ENCODE measurements around the gene EDEM1.
"Not testable (repeated sequence)": the region's sequence is repeated elsewhere in the genome, so short reads cannot be mapped to it uniquely, and the experiment has no call there.

Gene EDEM1

DNA sequence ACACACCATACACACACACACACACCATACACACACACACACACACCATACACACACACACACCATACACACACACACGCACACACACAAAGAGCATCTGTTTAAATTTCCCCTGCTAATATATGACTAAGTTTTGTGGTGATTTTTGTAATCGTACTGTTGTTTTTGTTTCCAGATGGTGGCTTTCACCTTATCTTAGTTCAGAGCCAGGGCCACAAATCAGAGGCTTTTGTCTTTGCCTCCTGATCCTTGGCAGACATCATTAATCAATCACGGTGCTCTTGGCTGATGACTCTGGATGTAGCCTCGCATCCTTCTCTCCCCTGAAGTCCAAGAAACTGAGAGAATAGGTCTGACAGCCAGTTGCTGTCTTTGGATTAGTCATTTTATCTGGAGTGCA, 52.1 kb downstream of the EDEM1 start:
- TF ChIP-seq, protein P1, sequence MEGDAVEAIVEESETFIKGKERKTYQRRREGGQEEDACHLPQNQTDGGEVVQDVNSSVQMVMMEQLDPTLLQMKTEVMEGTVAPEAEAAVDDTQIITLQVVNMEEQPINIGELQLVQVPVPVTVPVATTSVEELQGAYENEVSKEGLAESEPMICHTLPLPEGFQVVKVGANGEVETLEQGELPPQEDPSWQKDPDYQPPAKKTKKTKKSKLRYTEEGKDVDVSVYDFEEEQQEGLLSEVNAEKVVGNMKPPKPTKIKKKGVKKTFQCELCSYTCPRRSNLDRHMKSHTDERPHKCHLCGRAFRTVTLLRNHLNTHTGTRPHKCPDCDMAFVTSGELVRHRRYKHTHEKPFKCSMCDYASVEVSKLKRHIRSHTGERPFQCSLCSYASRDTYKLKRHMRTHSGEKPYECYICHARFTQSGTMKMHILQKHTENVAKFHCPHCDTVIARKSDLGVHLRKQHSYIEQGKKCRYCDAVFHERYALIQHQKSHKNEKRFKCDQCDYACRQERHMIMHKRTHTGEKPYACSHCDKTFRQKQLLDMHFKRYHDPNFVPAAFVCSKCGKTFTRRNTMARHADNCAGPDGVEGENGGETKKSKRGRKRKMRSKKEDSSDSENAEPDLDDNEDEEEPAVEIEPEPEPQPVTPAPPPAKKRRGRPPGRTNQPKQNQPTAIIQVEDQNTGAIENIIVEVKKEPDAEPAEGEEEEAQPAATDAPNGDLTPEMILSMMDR (IDR thresholded peaks at IDR 0.05; ENCODE audit: control insufficient read depth, extremely low read depth, insufficient read depth) = no peak
- H3K4me3 ChIP-seq (ENCODE audit: low read depth, low read length) = no peak overlapping the region
- DNase-seq (ENCODE audit: low read depth) = no peak

DNA sequence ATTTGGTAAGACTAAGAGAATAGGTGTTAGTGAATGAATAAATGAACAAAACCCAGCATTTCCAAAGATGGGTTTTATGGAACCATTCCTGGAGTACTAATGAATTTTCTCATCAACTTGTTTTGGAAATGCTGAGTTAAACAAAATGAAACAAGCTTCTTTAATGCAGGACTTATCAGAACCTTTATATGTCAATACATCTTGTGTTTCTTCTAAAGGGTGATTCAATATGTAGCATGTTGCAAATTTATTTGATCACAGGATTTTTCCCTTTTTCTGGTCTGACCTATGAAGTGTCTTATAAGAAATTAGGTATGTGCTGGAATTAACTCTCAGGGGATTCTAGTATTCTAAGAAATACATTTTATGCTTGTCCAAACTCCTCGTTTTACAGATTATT, 53.2 kb downstream of the EDEM1 start:
- TF ChIP-seq, protein P1 (IDR thresholded peaks at IDR 0.05; ENCODE audit: control insufficient read depth, extremely low read depth, insufficient read depth) = no peak
- H3K4me3 ChIP-seq (ENCODE audit: low read depth, low read length) = no peak overlapping the region
- DNase-seq (ENCODE audit: low read depth) = no peak

DNA sequence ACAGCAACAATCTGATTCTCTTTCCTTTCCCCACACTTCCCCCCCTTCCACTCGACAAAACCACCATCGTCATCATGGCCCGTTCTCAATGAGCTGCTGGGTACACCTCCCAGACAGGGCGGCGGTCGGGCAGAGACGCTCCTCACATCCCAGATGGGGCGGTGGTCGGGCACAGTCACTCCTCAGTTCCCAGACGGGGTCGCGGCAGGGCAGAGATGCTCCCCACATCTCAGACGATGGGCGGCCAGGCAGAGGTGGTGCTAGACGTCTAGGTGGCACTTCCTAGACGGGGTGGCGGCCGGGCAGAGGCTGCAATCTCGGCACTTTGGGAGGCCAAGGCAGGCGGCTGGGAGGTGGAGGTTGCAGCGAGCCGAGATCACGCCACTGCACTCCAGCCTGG, 55.3 kb downstream of the EDEM1 start:
- DNase-seq (ENCODE audit: low read depth); H3K4me3 ChIP-seq (ENCODE audit: low read depth, low read length): not testable (repeated sequence)

DNA sequence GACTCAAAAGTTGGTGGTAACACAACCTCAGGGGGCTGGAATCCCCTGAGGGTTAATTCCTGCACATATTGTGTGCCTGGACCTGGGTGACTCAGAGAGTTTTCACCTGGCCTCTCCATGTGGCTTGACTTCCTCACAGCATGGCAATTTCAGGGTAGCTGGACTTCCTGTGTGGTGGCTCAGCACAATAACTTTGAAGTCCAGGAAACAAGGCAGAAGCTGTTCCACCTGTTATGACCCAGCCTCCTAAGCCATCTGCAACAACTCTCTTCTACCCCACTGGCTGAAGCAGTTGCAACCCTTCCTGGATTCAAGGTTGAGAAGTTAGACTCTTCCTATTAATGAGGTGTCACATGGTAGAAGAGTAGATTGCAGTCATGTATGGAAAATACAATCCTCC, 58.4 kb downstream of the EDEM1 start:
- TF ChIP-seq, protein P1 (IDR thresholded peaks at IDR 0.05; ENCODE audit: control insufficient read depth, extremely low read depth, insufficient read depth) = no peak
- no peak overlapping the region for H3K4me3 ChIP-seq (ENCODE audit: low read depth, low read length)
- no peak for DNase-seq (ENCODE audit: low read depth)

DNA sequence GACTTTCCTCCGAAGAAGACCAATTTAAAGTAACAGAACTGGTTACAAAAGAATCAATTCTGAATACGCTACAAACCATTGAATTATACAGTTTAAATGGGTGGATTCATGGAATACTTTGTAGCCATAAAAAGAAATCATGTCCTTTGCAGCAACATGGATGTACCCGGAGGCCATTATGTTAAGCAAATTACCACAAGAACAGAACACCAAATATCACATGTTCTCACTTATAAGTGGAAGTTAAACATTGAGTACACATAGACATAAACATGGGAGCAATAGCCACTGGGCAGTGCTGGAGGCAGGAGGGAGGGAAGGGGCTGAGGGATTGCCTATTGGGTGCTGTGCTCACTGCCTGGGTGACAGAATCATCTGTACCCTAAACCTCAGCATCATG, 61.3 kb downstream of the EDEM1 start:
- H3K4me3 ChIP-seq (ENCODE audit: low read depth, low read length) = no peak overlapping the region
- no peak for DNase-seq (ENCODE audit: low read depth)
- TF ChIP-seq, protein P1 (IDR thresholded peaks at IDR 0.05; ENCODE audit: control insufficient read depth, extremely low read depth, insufficient read depth) = no peak

DNA sequence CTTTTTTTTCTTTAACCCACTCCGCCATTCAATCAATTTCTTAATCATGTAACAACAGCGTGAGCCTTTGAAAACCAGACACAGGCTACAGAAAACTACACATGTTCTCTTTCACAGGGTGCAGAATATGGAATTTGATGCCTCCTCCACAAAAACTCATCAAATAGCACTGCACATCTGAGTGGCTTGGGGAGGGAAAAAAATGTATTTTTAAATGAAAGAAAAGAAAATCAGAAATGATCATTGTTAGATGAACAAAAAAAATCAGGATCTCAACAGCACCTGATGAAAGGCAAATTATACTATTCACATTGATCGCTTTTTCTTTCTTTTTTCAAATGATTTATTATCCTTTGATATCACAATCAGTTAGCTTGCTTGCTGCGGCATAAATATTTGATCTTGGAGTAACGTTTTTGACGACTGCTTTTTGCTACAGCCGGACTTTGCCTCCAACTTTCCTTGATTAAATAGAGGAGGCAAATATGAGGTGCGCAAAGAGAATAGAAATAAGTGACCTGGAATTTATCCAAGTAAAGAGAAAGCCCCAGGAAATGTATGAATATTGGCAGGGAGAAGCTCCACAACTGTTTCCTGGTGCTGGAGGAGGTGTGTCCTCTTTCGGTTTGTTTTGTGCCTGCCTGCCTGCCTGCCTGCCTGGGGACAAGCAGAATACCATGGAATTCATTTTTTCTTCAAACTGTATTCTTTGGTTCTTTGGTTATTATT, 63.1 kb downstream of the EDEM1 start:
- TF ChIP-seq, protein P1 (IDR thresholded peaks at IDR 0.05; ENCODE audit: control insufficient read depth, extremely low read depth, insufficient read depth) = no peak
- DNase-seq (ENCODE audit: low read depth) = no peak
- H3K4me3 ChIP-seq (ENCODE audit: low read depth, low read length) = peak overlapping the region; percentile 32

DNA sequence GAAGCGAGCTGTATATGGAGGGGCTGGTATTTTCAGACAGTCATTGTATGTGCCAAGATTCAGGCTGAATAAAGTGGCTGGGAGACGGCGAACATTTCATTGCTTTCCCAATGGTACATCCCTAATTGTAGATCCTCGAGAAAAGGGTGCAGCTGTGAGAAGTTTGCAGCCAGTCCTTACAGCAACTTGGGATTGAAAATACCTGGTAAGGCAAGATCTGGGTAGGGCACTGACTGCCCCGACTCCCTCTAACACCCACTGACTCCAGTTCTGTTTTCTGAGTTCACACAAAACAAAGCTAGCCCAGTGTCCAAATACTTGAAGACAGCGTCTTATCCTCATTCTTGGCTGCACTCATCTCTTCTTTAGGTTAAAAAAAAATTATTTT, 63.7 kb downstream of the EDEM1 start:
- DNase-seq (ENCODE audit: low read depth) = no peak
- peak overlapping the region; percentile 32 for H3K4me3 ChIP-seq (ENCODE audit: low read depth, low read length)
- TF ChIP-seq, protein P1 (IDR thresholded peaks at IDR 0.05; ENCODE audit: control insufficient read depth, extremely low read depth, insufficient read depth) = no peak

All from LNCaP clone FGC (cell line).